H1 (cell line): ENCODE results near the gene SLC24A3. TPM values are rescaled to one million over a fixed set of nuclear protein-coding genes. Genes with fewer than 3 reads are reported as not detected.

Experiments used
- BACH1 ChIP-seq: IDR thresholded peaks from 2 replicates; pipeline ENCODE4 v1.6.1; 2012; ENCODE audit warnings: low read length, improper control_type of control experiment
- BCL11A ChIP-seq, 2 experiments: IDR thresholded peaks; one replicate each; pipeline ENCODE4 v1.6.1; 2011; ENCODE audit warnings: low read depth in 2 of 2, low read length in 2 of 2, mild to moderate bottlenecking in 2 of 2
- CHD7 ChIP-seq: fragments of 300-600 bp; sonication (generic); IDR thresholded peaks from 2 replicates; pipeline ENCODE4 v1.7.1; 2012; ENCODE audit warnings: low read length, moderate library complexity, mild to moderate bottlenecking, inconsistent platforms; ENCODE audit not compliant: insufficient replicate concordance
- FOSL1 ChIP-seq: IDR thresholded peaks from 2 replicates; pipeline ENCODE4 v1.6.1; 2011; ENCODE audit warnings: mild to moderate bottlenecking, low read depth, low read length, moderate library complexity; ENCODE audit not compliant: insufficient read depth
- RXRA ChIP-seq: IDR thresholded peaks from 2 replicates; pipeline ENCODE4 v1.6.1; 2011; ENCODE audit warnings: low read depth, mild to moderate bottlenecking, low read length, moderate library complexity; ENCODE audit not compliant: insufficient read depth
- USF2 ChIP-seq: IDR thresholded peaks from 2 replicates; pipeline ENCODE4 v1.6.1; 2011; ENCODE audit warnings: low read length, improper control_type of control experiment
- polyA plus RNA-seq, 7 experiments: library from polyadenylated mRNA; depleted of rRNA in 3 of 7; stranded (reverse) in 5 of 7; unstranded in 2 of 7; fragments of >200 nt in 5 of 7; fragments of 200-250 nt in 2 of 7; gene quantifications; 1 replicate in 5 of 7; 2 replicates in 1 of 7; 4 replicates in 1 of 7; pipeline versions ENCODE4 v1.2.1 to v1.2.3, GENCODE V29; 2011 to 2013; ENCODE audit warnings: missing spikeins in 2 of 7, mixed read lengths in 2 of 7
- total RNA-seq: library from RNA; stranded (reverse); fragmentation: NEBNext Ultra II Directional; extraction: Animal tissue kit (Norgen Biotek cat#: 25700); gene quantifications from 2 replicates; pipeline ENCODE4 v1.2.1, GENCODE V29; 2021

The SLC24A3 gene
- total and polyA plus RNA-seq, 2 of the 8 experiments (the other 6 are each of a cell fraction or from before 2014, with no cell fraction given), result 4.5 to 6.3 TPM

- no peak for TF ChIP-seq CHD7
- TF ChIP-seq USF2, result no peak
- no peak for TF ChIP-seq RXRA
- TF ChIP-seq BACH1, result no peak
- no peak for TF ChIP-seq FOSL1
- no peak for TF ChIP-seq BCL11A (IDR thresholded peaks at IDR 0.05; ENCODE audit: low read depth in 2 of 2, low read length in 2 of 2)
- TF ChIP-seq, all 59 proteins: peak for 0
These were observed 170.2 kb downstream of the SLC24A3 start (continued) for GRCh38 chr20:19382386-19383340.
